Astrocyte (in vitro differentiated cells and primary cell): Measurements from ENCODE around the gene SHB. TPM values are rescaled to one million over a fixed set of nuclear protein-coding genes. Genes with fewer than 3 reads are reported as not detected.

ENCODE experiments used
- DNase-seq: peaks from one replicate; pipeline ENCODE4 v3.0.0-alpha.2; 2010; ENCODE audit warnings: low read depth
- FAIRE-seq: peaks from 2 replicates; lab custom pipeline; 2011; peaks lifted over from hg19 to GRCh38; lab: Jason Lieb, UNC
- H2AFZ ChIP-seq: 2 replicates; pipeline ENCODE4 v1.6.0; 2012; ENCODE audit warnings: low read depth, low read length, inconsistent platforms
- H3K27ac ChIP-seq: 2 replicates; pipeline ENCODE4 v1.5.1; 2011; ENCODE audit warnings: low read depth, low read length, inconsistent platforms
- H3K27me3 ChIP-seq: 2 replicates; pipeline ENCODE4 v1.6.0; 2011; ENCODE audit warnings: low read length, inconsistent platforms; ENCODE audit not compliant: insufficient read depth
- H3K36me3 ChIP-seq: 2 replicates; pipeline ENCODE4 v1.5.1; 2011; ENCODE audit warnings: low read length, inconsistent platforms; ENCODE audit not compliant: insufficient read depth
- H3K4me1 ChIP-seq: 2 replicates; pipeline ENCODE4 v1.5.1; 2011; ENCODE audit warnings: low read length, inconsistent platforms; ENCODE audit not compliant: insufficient read depth
- H3K4me2 ChIP-seq: 2 replicates; pipeline ENCODE4 v1.6.0; 2012; ENCODE audit warnings: low read length, inconsistent platforms
- H3K4me3 ChIP-seq: 2 replicates; pipeline ENCODE4 v1.5.1; 2011; ENCODE audit warnings: low read depth, mild to moderate bottlenecking, low read length, inconsistent platforms; ENCODE audit not compliant: insufficient read depth
- H3K79me2 ChIP-seq: 2 replicates; pipeline ENCODE4 v1.6.0; 2012; ENCODE audit warnings: mild to moderate bottlenecking, low read length, inconsistent platforms; ENCODE audit not compliant: insufficient read depth
- H3K9ac ChIP-seq: 2 replicates; pipeline ENCODE4 v1.6.0; 2012; ENCODE audit warnings: mild to moderate bottlenecking, low read length, inconsistent platforms
- H3K9me3 ChIP-seq: 2 replicates; pipeline ENCODE4 v1.5.1; 2012; ENCODE audit warnings: low read depth, mild to moderate bottlenecking, low read length, inconsistent platforms; ENCODE audit not compliant: insufficient read depth
- H4K20me1 ChIP-seq: 2 replicates; pipeline ENCODE4 v1.6.0; 2012; ENCODE audit warnings: low read length, inconsistent platforms; ENCODE audit not compliant: insufficient read depth
- H3K27ac Mint-ChIP-seq: one replicate; pipeline ENCODE4 v1.8.0; 2021; ENCODE audit warnings: mild to moderate bottlenecking, mixed read lengths; ENCODE audit not compliant: unreplicated experiment
- H3K27me3 Mint-ChIP-seq: one replicate; pipeline ENCODE4 v1.8.0; 2021; ENCODE audit warnings: low read depth, mixed read lengths; ENCODE audit not compliant: unreplicated experiment
- H3K36me3 Mint-ChIP-seq: one replicate; pipeline ENCODE4 v1.8.0; 2021; ENCODE audit warnings: low read depth, mixed read lengths; ENCODE audit not compliant: unreplicated experiment
- H3K4me1 Mint-ChIP-seq: one replicate; pipeline ENCODE4 v1.8.0; 2021; ENCODE audit warnings: low read depth, mixed read lengths; ENCODE audit not compliant: unreplicated experiment
- H3K4me3 Mint-ChIP-seq: one replicate; pipeline ENCODE4 v1.8.0; 2021; ENCODE audit warnings: mild to moderate bottlenecking, moderate library complexity, mixed read lengths; ENCODE audit not compliant: unreplicated experiment
- H3K9me3 Mint-ChIP-seq: one replicate; pipeline ENCODE4 v1.8.0; 2021; ENCODE audit warnings: mild to moderate bottlenecking, mixed read lengths; ENCODE audit not compliant: unreplicated experiment
- CTCF ChIP-seq: IDR thresholded peaks from 2 replicates; pipeline ENCODE4 v1.5.1; 2011; ENCODE audit warnings: low read depth, mild to moderate bottlenecking, inconsistent platforms, low read length, moderate library complexity; ENCODE audit not compliant: insufficient read depth
- EZH2 ChIP-seq: IDR thresholded peaks from 2 replicates; pipeline ENCODE4 v1.6.1; 2012; ENCODE audit warnings: mild to moderate bottlenecking, low read length, inconsistent platforms; ENCODE audit not compliant: insufficient read depth
- total RNA-seq: library from RNA; stranded (reverse); gene quantifications from 2 replicates; pipeline ENCODE4 v1.2.1, GENCODE V29; 2021

The SHB gene
- total RNA-seq, 1 donor from 2014 or later, result 53.4 TPM

- H3K9me3 ChIP-seq, result no peaks in the 10 kb centered on the region
- H2AFZ ChIP-seq, result no peak overlapping the region
- H3K9ac ChIP-seq, result peak overlapping the region; percentile 84
- peak; percentile 91 for DNase-seq
- H3K4me3 ChIP-seq, result no peak overlapping the region
- H3K36me3 ChIP-seq, result peaks cover 5% of the 10 kb centered on the region
- Mint-ChIP-seq H3K9me3 (peaks cover 3% of the 10 kb centered on the region), H3K36me3 (peaks cover 17% of the 10 kb centered on the region), H3K4me1 (peaks cover 80% of the 10 kb centered on the region), H3K27ac (peak overlapping the region; percentile 99), H3K4me3 (peak overlapping the region; percentile 43), H3K27me3 (no peaks in the 10 kb centered on the region)
- FAIRE-seq, result peak; percentile 62
- TF ChIP-seq EZH2 (no peak), CTCF (no peak)
- H4K20me1 ChIP-seq, result no peaks in the 10 kb centered on the region
- peak overlapping the region; percentile 71 for H3K4me2 ChIP-seq
- H3K27me3 ChIP-seq, result no peaks in the 10 kb centered on the region
- H3K4me1 ChIP-seq, result peaks cover 65% of the 10 kb centered on the region
- H3K79me2 ChIP-seq, result peaks cover 83% of the 10 kb centered on the region
- H3K27ac ChIP-seq, result peak overlapping the region; percentile 95
These were observed 51.7 kb downstream of the SHB start for GRCh38 chr9:38017149-38017884.

- Histone ChIP-seq H3K4me1 (peaks cover 69% of the 10 kb centered on the region), H2AFZ (no peak overlapping the region), H4K20me1 (no peaks in the 10 kb centered on the region), H3K27ac (peak overlapping the region; percentile 95), H3K9me3 (no peaks in the 10 kb centered on the region), H3K4me2 (peak overlapping the region; percentile 71), H3K79me2 (peaks cover 83% of the 10 kb centered on the region), H3K9ac (peak overlapping the region; percentile 84), H3K27me3 (no peaks in the 10 kb centered on the region), H3K36me3 (peaks cover 5% of the 10 kb centered on the region), H3K4me3 (peak overlapping the region; percentile 4)
- Mint-ChIP-seq H3K36me3 (peaks cover 17% of the 10 kb centered on the region), H3K4me1 (peaks cover 73% of the 10 kb centered on the region), H3K4me3 (peak overlapping the region; percentile 43), H3K9me3 (peaks cover 3% of the 10 kb centered on the region), H3K27me3 (no peaks in the 10 kb centered on the region), H3K27ac (peak overlapping the region; percentile 99)
- DNase-seq (peak; percentile 92), FAIRE-seq (peak; percentile 91)
- TF ChIP-seq CTCF (no peak), EZH2 (no peak)
These were observed 52.5 kb downstream of the SHB start for GRCh38 chr9:38016375-38017135.
